ENCODE measurements around the gene DNAH1. TPM values are rescaled to one million over a fixed set of nuclear protein-coding genes. Genes with fewer than 3 reads are reported as not detected.

Gene DNAH1
- total RNA-seq, 1 experiment from 2014 or later: 5.5 TPM

GRCh38 chr3:52322466-52322865, 6.3 kb downstream of the DNAH1 start:
- Histone ChIP-seq H4K20me1 (ENCODE audit: insufficient read depth) (no peaks in the 10 kb centered on the region), H3K9ac (ENCODE audit: low read length) (no peak overlapping the region), H3K27me3 (ENCODE audit: insufficient read depth, low read length) (no peaks in the 10 kb centered on the region), H3K27ac (ENCODE audit: low read depth, low read length) (no peak overlapping the region), H3K9me2 (ENCODE audit: insufficient read depth) (no peaks in the 10 kb centered on the region), H2AFZ (ENCODE audit: low read depth, low read length, poor library complexity, severe bottlenecking) (no peak overlapping the region), H3K4me1 (ENCODE audit: control insufficient read depth in 1 of 2, insufficient read depth in 2 of 2, low read length in 2 of 2) (peaks cover 0 to 3% of the 10 kb centered on the region in 2 experiments; a peak in 1 of 4 replicates), H3K9me3 (ENCODE audit: control insufficient read depth in 1 of 2, insufficient read depth in 1 of 2, low read depth in 1 of 2, low read length in 2 of 2) (no peaks in the 10 kb centered on the region), H3K4me2 (ENCODE audit: low read length) (no peak overlapping the region), H3K4me3 (replicated peaks in 1 of 2; ENCODE audit: low read depth in 1 of 2, low read length in 2 of 2) (no peak overlapping the region), H3K79me2 (ENCODE audit: insufficient read depth, low read length) (no peaks in the 10 kb centered on the region), H3K36me3 (ENCODE audit: control insufficient read depth in 1 of 2, insufficient read depth in 2 of 2, low read length in 2 of 2) (no peaks in the 10 kb centered on the region)
- TF ChIP-seq FOSL1 (IDR thresholded peaks at IDR 0.05; ENCODE audit: low read depth): no peak
- TF ChIP-seq EZH2phosphoT487 (IDR thresholded peaks at IDR 0.05; ENCODE audit: borderline replicate concordance): no peak
- no peak for TF ChIP-seq SIN3A (IDR thresholded peaks at IDR 0.05; ENCODE audit: low read depth)
- no peak for TF ChIP-seq CBX3 (IDR thresholded peaks at IDR 0.05; ENCODE audit: low read depth)
- no peak for TF ChIP-seq YY1 (IDR thresholded peaks at IDR 0.05; ENCODE audit: extremely low read depth, insufficient replicate concordance, low read depth, low read length)
- TF ChIP-seq CTCF (IDR thresholded peaks at IDR 0.05 in 2 of 3, conservative IDR thresholded peaks at IDR 0.05 in 1 of 3; ENCODE audit: borderline replicate concordance in 1 of 3, insufficient read depth in 1 of 3, low read depth in 2 of 3, low read length in 2 of 3): no peak
- no peak for TF ChIP-seq JUND (IDR thresholded peaks at IDR 0.05)
- TF ChIP-seq REST (IDR thresholded peaks at IDR 0.05; ENCODE audit: low read depth): no peak
- no peak for TF ChIP-seq ZFX (IDR thresholded peaks at IDR 0.05)
- TF ChIP-seq RAD21 (IDR thresholded peaks at IDR 0.05; ENCODE audit: low read depth): no peak
- no peak for TF ChIP-seq ZNF274 (IDR thresholded peaks at IDR 0.05; ENCODE audit: low read depth, low read length)
- no peak for TF ChIP-seq EGR1 (IDR thresholded peaks at IDR 0.05; ENCODE audit: low read depth)
- no peak for TF ChIP-seq ATF3 (IDR thresholded peaks at IDR 0.05)
- no peak for TF ChIP-seq ELF1 (IDR thresholded peaks at IDR 0.05; ENCODE audit: borderline replicate concordance, low read depth)
- no peak for TF ChIP-seq TCF7L2 (IDR thresholded peaks at IDR 0.05; ENCODE audit: borderline replicate concordance, extremely low read depth, insufficient read depth, insufficient read length)
- no peak for TF ChIP-seq ZBTB33 (IDR thresholded peaks at IDR 0.05; ENCODE audit: extremely low read depth, insufficient replicate concordance, low read length)
- no peak for TF ChIP-seq SRF (IDR thresholded peaks at IDR 0.05; ENCODE audit: low read depth)
- ChIA-PET POLR2A (no interaction called here), RAD21 (ENCODE audit: low non-redundant PET in 1 of 2, low total read pairs in 2 of 2, uncharacterized antibody in 2 of 2, unreplicated experiment in 2 of 2) (no interaction called here), CTCF (no interaction called here)
- DNase-seq (ENCODE audit: low read depth, low spot score) (no peak), ATAC-seq (no peak)
- BruUV-seq (replicated peaks): no TSS peak
- intact Hi-C loops (cut with micrococcal nuclease): no loop called here
